Fibroblast of mammary gland (primary cell): Measurements from ENCODE around the gene PEX14.

ENCODE experiments used
- DNase-seq: peaks from one replicate; pipeline ENCODE4 v3.0.0-alpha.2; 2010; ENCODE audit warnings: low read depth
- H3K4me3 ChIP-seq: 2 replicates; pipeline ENCODE4 v1.5.1; 2011; ENCODE audit warnings: low read depth, mild to moderate bottlenecking, low read length, moderate library complexity; ENCODE audit not compliant: control insufficient read depth
- CTCF ChIP-seq: conservative IDR thresholded peaks from 2 replicates; pipeline ENCODE4 v1.5.1; 2011; ENCODE audit warnings: low read depth, low read length, inconsistent platforms; ENCODE audit not compliant: control insufficient read depth, insufficient read depth

PEX14 gene

GRCh38 chr1:10631121-10631810 lies 156.5 kb downstream of the PEX14 start:
- DNase-seq: no peak
- TF ChIP-seq CTCF: no peak

GRCh38 chr1:10631811-10632593 lies 157.3 kb downstream of the PEX14 start:
- DNase-seq: no peak

More at GRCh38 chr1:10631121-10631810, 156.5 kb downstream of the PEX14 start:
- H3K4me3 ChIP-seq: no peak overlapping the region

GRCh38 chr1:10632691-10633090 lies 157.9 kb downstream of the PEX14 start:
- H3K4me3 ChIP-seq: no peak overlapping the region
- TF ChIP-seq CTCF: no peak
- DNase-seq: no peak

More at GRCh38 chr1:10631811-10632593, 157.3 kb downstream of the PEX14 start:
- no peak overlapping the region for H3K4me3 ChIP-seq
- no peak for TF ChIP-seq CTCF

- no peak overlapping the region for H3K4me3 ChIP-seq
- no peak for TF ChIP-seq CTCF
Observed at GRCh38 chr1:10633416-10633815, 158.7 kb downstream of the PEX14 start.

GRCh38 chr1:10634075-10634427 lies 159.3 kb downstream of the PEX14 start:
- no peak overlapping the region for H3K4me3 ChIP-seq
- no peak for TF ChIP-seq CTCF
- no peak for DNase-seq

More at GRCh38 chr1:10633416-10633815, 158.7 kb downstream of the PEX14 start:
- DNase-seq: no peak

GRCh38 chr1:10634428-10635084 lies 159.8 kb downstream of the PEX14 start:
- no peak for TF ChIP-seq CTCF
- peak; percentile 30 for DNase-seq
- H3K4me3 ChIP-seq: no peak overlapping the region
